ENCODE measurements around the gene PLEKHM3. TPM values are rescaled to one million over a fixed set of nuclear protein-coding genes. Genes with fewer than 3 reads are reported as not detected.

Gene PLEKHM3
- total RNA-seq, 1 donor from 2014 or later = 6.6 TPM

DNA sequence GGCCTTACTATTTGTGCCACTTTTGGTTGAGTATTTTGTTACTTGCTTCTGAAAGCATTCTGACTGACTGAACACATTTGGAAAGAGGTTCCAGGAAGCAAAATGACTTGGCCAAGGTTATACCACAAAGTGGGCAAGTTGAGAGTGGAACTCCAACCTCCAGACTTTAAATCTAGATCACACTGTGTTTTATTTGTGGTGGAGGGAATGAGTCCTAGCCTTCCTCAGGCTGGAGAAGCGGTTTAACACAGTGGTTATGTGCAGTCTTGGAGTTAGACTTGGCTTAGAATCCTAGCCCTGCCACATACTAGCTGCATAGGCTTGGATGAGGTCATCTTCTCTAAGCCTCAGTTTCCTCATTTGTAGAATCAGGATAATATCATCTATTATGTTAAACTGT is 33.4 kb downstream of the PLEKHM3 start:
- no peaks in the 10 kb centered on the region for H3K27me3 Mint-ChIP-seq
- no peak overlapping the region for H3K4me3 Mint-ChIP-seq
- H3K4me1 Mint-ChIP-seq = no peaks in the 10 kb centered on the region
- no peak for DNase-seq
- H3K27ac Mint-ChIP-seq = no peak overlapping the region
- no peaks in the 10 kb centered on the region for H3K36me3 Mint-ChIP-seq (ENCODE audit: low read depth)
- no peaks in the 10 kb centered on the region for H3K9me3 Mint-ChIP-seq
- intact Hi-C loops (cut with micrococcal nuclease) = no loop called here

DNA sequence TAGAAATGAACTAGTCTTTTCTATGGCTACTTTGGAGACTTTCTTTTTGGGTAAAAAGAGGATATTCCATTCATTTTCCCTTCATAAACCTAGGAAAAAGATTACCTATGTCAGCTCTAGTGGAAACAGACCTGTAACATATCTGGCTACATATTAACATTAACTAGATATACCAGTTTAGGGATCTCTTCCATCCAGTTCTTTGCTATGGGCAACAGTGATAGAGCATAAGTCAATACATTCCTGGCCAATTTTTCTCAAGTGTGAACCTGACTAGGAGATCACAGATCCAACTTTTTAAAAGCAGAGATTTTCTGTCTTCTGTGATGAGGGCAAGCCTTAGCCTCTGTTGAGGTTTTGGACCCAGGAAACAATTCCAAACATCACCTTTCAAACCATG is 34.5 kb downstream of the PLEKHM3 start:
- H3K27me3 Mint-ChIP-seq = no peaks in the 10 kb centered on the region
- intact Hi-C loops (cut with micrococcal nuclease) = no loop called here
- no peak for DNase-seq
- no peaks in the 10 kb centered on the region for H3K9me3 Mint-ChIP-seq
- no peaks in the 10 kb centered on the region for H3K4me1 Mint-ChIP-seq
- no peak overlapping the region for H3K4me3 Mint-ChIP-seq
- H3K27ac Mint-ChIP-seq = no peak overlapping the region
- H3K36me3 Mint-ChIP-seq (ENCODE audit: low read depth) = no peaks in the 10 kb centered on the region

DNA sequence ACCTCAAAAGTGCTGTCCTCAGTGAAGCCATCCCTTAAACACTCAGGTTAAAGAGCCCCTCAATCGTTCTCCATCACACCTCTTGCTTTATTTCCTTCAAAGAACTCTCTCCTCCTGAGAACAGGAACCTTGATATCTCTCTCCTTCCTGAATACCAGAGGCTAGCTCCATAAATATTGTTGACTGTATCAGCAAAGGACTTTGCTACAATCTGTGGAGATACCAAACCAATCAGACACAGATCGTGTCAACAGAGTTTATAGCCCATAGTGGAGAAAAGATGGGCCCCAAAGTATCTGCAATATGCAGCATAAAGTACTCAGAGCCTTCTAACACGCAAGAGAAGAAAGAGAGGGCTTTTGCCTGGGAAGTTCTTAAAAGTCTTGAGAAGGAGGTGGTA is 36.4 kb downstream of the PLEKHM3 start:
- H3K4me1 Mint-ChIP-seq = peaks cover 6% of the 10 kb centered on the region
- no peak overlapping the region for H3K4me3 Mint-ChIP-seq
- intact Hi-C loops (cut with micrococcal nuclease) = no loop called here
- DNase-seq = no peak
- H3K36me3 Mint-ChIP-seq (ENCODE audit: low read depth) = no peaks in the 10 kb centered on the region
- no peaks in the 10 kb centered on the region for H3K9me3 Mint-ChIP-seq
- H3K27ac Mint-ChIP-seq = no peak overlapping the region
- no peaks in the 10 kb centered on the region for H3K27me3 Mint-ChIP-seq

- Mint-ChIP-seq H3K4me1 (peaks cover 11% of the 10 kb centered on the region), H3K27ac (no peak overlapping the region), H3K9me3 (no peaks in the 10 kb centered on the region), H3K36me3 (ENCODE audit: low read depth) (no peaks in the 10 kb centered on the region), H3K27me3 (no peaks in the 10 kb centered on the region), H3K4me3 (no peak overlapping the region)
- intact Hi-C loops (cut with micrococcal nuclease) = no loop called here
- no peak for DNase-seq
These were observed 38.2 kb downstream of the PLEKHM3 start for GRCh38 chr2:207987025-207987716.

DNA sequence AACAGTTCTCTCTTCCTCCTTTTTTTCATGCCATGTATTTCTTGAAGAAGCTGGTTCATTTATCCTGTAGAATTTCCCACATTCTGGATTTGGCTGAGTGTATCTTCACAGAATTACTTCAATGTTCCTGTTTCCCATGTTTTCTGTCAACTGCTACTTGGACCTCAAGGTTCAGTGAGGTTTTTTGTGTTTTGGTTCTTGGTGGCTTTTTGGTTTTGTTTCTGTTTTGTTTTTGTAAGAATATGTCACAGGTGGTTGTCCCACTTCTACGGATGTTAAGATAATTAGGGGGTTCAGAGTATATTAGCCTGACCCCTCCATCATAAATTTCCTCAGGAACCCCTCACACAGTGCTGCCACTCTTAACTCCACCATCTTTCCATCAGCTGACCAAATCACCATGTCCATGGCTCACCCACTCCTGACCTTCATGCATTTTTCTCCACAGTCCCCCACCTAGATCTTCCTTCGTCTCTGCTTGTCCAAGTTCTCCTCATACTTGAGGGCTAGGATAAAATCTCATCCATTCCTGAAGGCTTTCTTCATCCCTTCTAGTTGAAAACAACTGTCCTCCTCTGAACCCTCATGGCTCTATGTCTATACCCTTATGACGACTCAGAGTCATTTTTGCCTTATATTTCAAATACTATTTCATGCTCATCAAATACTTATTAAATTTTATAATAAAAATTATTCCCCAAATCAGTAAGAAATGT is 40.4 kb downstream of the PLEKHM3 start:
- intact Hi-C loops (cut with micrococcal nuclease) = no loop called here
- no peak for DNase-seq
- no peak overlapping the region for H3K27ac Mint-ChIP-seq
- no peaks in the 10 kb centered on the region for H3K27me3 Mint-ChIP-seq
- no peaks in the 10 kb centered on the region for H3K9me3 Mint-ChIP-seq
- peaks cover 11% of the 10 kb centered on the region for H3K4me1 Mint-ChIP-seq
- no peaks in the 10 kb centered on the region for H3K36me3 Mint-ChIP-seq (ENCODE audit: low read depth)
- no peak overlapping the region for H3K4me3 Mint-ChIP-seq

DNA sequence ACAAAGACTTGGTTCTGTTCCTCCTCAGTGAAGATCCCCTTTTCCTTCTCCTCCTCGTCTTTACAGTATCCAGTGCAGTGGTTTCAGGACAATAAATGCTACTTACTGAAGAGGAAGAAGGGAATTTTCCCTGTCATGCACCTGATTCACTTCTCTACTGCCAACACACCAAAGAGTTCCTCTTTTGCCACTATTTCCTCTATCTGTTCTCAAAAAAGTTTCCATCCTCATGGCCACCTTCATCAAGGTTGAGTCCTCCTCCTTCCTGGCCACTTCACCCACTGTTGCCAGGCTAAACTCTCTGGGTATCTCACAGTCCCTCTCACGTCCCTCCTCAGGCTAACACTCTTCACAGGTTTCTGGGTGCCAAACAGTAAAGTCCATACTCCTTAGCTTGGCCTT is 41.7 kb downstream of the PLEKHM3 start:
- no peaks in the 10 kb centered on the region for H3K9me3 Mint-ChIP-seq
- H3K36me3 Mint-ChIP-seq (ENCODE audit: low read depth) = no peaks in the 10 kb centered on the region
- intact Hi-C loops (cut with micrococcal nuclease) = no loop called here
- no peaks in the 10 kb centered on the region for H3K27me3 Mint-ChIP-seq
- DNase-seq = no peak
- no peak overlapping the region for H3K27ac Mint-ChIP-seq
- H3K4me1 Mint-ChIP-seq = peaks cover 11% of the 10 kb centered on the region
- no peak overlapping the region for H3K4me3 Mint-ChIP-seq

DNA sequence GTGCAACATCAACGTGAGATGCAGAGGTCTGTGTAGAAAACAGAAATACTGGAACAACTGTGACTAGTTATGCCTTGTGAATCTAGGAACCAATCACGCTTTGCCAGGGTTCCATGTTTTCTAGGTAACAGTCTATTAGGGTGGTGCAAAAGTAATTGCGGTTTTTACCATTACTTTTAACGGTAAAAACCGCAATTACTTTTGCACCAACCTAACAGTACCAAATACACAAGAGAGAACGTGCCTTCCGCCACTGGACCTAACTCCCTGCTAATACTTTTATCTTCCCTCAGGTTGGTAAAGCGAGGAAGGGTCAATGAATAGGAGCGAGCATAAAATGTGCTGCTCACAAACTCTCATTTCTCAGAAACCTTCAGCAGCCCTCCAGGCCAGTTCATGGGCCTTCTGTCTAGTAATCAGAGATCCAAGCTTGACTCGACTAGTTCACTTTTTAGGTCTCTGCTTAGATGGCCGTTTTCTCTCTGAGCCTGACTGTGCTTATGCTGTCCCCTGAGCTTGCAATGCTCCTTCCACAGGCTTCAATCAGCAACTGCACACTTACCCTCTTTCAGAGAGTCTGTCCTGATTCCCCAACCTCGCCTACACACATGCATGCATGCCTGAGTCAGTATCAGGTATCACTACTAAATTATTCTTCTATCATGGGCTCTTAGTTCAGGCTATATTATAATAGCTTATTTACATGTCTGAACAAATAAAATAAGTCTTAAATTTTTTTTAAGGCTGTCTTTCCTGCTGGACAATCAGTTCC is 47.0 kb downstream of the PLEKHM3 start:
- Mint-ChIP-seq H3K4me3 (no peak overlapping the region), H3K9me3 (no peaks in the 10 kb centered on the region), H3K36me3 (ENCODE audit: low read depth) (no peaks in the 10 kb centered on the region), H3K27ac (no peak overlapping the region), H3K4me1 (peaks cover 2% of the 10 kb centered on the region), H3K27me3 (no peaks in the 10 kb centered on the region)
- intact Hi-C loops (cut with micrococcal nuclease) = no loop called here
- DNase-seq = no peak

GRCh38 chr2:207975921-207976320 is 49.4 kb downstream of the PLEKHM3 start:
- H3K9me3 Mint-ChIP-seq = no peaks in the 10 kb centered on the region
- H3K36me3 Mint-ChIP-seq (ENCODE audit: low read depth) = no peaks in the 10 kb centered on the region
- peaks cover 2% of the 10 kb centered on the region for H3K4me1 Mint-ChIP-seq
- no peaks in the 10 kb centered on the region for H3K27me3 Mint-ChIP-seq
- no peak for DNase-seq
- intact Hi-C loops (cut with micrococcal nuclease) = no loop called here
- H3K4me3 Mint-ChIP-seq = no peak overlapping the region
- H3K27ac Mint-ChIP-seq = no peak overlapping the region

- Mint-ChIP-seq H3K36me3 (ENCODE audit: low read depth) (no peaks in the 10 kb centered on the region), H3K4me3 (no peak overlapping the region), H3K9me3 (no peaks in the 10 kb centered on the region), H3K27me3 (no peaks in the 10 kb centered on the region), H3K4me1 (peaks cover 4% of the 10 kb centered on the region), H3K27ac (no peak overlapping the region)
- DNase-seq = no peak
- intact Hi-C loops (cut with micrococcal nuclease) = no loop called here
These were observed 51.1 kb downstream of the PLEKHM3 start for GRCh38 chr2:207974216-207974605.

GRCh38 chr2:207970826-207971180 is 54.5 kb downstream of the PLEKHM3 start:
- no peak overlapping the region for H3K27ac Mint-ChIP-seq
- H3K9me3 Mint-ChIP-seq = no peaks in the 10 kb centered on the region
- peaks cover 4% of the 10 kb centered on the region for H3K4me1 Mint-ChIP-seq
- H3K27me3 Mint-ChIP-seq = no peaks in the 10 kb centered on the region
- H3K4me3 Mint-ChIP-seq = no peak overlapping the region
- no peak for DNase-seq
- intact Hi-C loops (cut with micrococcal nuclease) = loop anchor here (2.0 kb wide), 1 partner anchor 224 kb away; no protein-coding TSS in a partner anchor
- no peaks in the 10 kb centered on the region for H3K36me3 Mint-ChIP-seq (ENCODE audit: low read depth)

- no peaks in the 10 kb centered on the region for H3K27me3 Mint-ChIP-seq
- peaks cover 4% of the 10 kb centered on the region for H3K4me1 Mint-ChIP-seq
- H3K9me3 Mint-ChIP-seq = no peaks in the 10 kb centered on the region
- no peak overlapping the region for H3K4me3 Mint-ChIP-seq
- intact Hi-C loops (cut with micrococcal nuclease) = loop anchor here (2.0 kb wide), 1 partner anchor 223 kb away; no protein-coding TSS in a partner anchor
- no peak for DNase-seq
- H3K36me3 Mint-ChIP-seq (ENCODE audit: low read depth) = no peaks in the 10 kb centered on the region
- H3K27ac Mint-ChIP-seq = no peak overlapping the region
These were observed 55.0 kb downstream of the PLEKHM3 start for GRCh38 chr2:207970147-207970825.

DNA sequence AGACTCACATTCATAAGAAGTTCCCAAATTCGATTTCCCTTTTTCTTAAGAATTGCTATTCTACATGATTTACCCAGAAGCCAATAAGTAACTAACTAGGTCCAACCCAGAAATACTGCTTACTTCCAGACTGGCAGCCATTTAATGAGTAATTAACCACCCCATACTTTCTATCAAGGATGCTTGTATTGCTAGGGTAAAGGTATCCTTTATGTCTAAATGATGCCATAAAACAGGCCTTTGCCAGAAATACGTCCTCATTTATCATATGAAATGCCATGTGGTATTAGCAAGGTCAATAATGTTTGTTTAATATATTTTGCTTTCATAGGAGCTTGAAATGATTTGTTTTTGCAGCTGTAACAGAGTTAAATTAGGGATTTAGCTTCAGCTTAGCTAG is 56.1 kb downstream of the PLEKHM3 start:
- intact Hi-C loops (cut with micrococcal nuclease) = no loop called here
- no peaks in the 10 kb centered on the region for H3K9me3 Mint-ChIP-seq
- no peak overlapping the region for H3K27ac Mint-ChIP-seq
- H3K36me3 Mint-ChIP-seq (ENCODE audit: low read depth) = no peaks in the 10 kb centered on the region
- no peaks in the 10 kb centered on the region for H3K27me3 Mint-ChIP-seq
- H3K4me3 Mint-ChIP-seq = no peak overlapping the region
- H3K4me1 Mint-ChIP-seq = peaks cover 2% of the 10 kb centered on the region
- DNase-seq = no peak

- DNase-seq = no peak
- Mint-ChIP-seq H3K36me3 (ENCODE audit: low read depth) (peaks cover 5% of the 10 kb centered on the region), H3K4me3 (no peak overlapping the region), H3K4me1 (peaks cover 2% of the 10 kb centered on the region), H3K27ac (no peak overlapping the region), H3K9me3 (peaks cover 6% of the 10 kb centered on the region), H3K27me3 (no peaks in the 10 kb centered on the region)
- intact Hi-C loops (cut with micrococcal nuclease) = no loop called here
These were observed 58.2 kb downstream of the PLEKHM3 start for GRCh38 chr2:207967121-207967520.

DNA sequence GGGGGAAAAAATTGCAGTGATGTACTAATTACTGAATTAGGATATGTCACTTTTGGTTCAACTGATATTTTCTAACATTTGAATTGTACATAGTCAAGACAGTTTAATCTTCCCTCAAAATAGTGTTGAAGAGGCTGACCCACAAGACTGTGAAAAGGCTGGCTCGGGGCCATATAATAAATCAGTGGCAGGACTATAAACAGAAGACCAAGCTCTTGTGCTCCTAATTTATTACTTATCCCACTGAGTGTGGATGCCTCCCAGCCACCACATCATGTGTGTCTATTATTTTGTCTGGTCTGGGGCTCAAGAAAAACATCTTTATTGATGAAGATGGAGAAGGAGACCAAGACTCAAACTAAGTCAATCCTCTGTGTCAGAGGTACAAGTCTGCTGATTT is 64.4 kb downstream of the PLEKHM3 start:
- Mint-ChIP-seq H3K36me3 (ENCODE audit: low read depth) (peaks cover 5% of the 10 kb centered on the region), H3K9me3 (peaks cover 6% of the 10 kb centered on the region), H3K4me3 (no peak overlapping the region), H3K4me1 (no peaks in the 10 kb centered on the region), H3K27ac (no peak overlapping the region), H3K27me3 (no peaks in the 10 kb centered on the region)
- intact Hi-C loops (cut with micrococcal nuclease) = no loop called here
- no peak for DNase-seq

All from activated CD4-positive, alpha-beta T cell treated with anti-CD3 and anti-CD28 coated beads, Interleukin-2, amount 10 ng/mL, durations not matched to agents 24 days and 14 days (primary cell).